GM21825 (cell line): ENCODE results near the gene TTC9.
A peak's percentile ranks its signal among the peaks of the same experiment; 100 is the strongest.

Experiments used
- ATAC-seq: cut with Tn5 transposase; IDR thresholded peaks from one replicate; pipeline ENCODE4 v1.9.1; 2021; ENCODE audit warnings: mild to moderate bottlenecking, moderate library complexity; ENCODE audit not compliant: unreplicated experiment

TTC9 gene

DNA sequence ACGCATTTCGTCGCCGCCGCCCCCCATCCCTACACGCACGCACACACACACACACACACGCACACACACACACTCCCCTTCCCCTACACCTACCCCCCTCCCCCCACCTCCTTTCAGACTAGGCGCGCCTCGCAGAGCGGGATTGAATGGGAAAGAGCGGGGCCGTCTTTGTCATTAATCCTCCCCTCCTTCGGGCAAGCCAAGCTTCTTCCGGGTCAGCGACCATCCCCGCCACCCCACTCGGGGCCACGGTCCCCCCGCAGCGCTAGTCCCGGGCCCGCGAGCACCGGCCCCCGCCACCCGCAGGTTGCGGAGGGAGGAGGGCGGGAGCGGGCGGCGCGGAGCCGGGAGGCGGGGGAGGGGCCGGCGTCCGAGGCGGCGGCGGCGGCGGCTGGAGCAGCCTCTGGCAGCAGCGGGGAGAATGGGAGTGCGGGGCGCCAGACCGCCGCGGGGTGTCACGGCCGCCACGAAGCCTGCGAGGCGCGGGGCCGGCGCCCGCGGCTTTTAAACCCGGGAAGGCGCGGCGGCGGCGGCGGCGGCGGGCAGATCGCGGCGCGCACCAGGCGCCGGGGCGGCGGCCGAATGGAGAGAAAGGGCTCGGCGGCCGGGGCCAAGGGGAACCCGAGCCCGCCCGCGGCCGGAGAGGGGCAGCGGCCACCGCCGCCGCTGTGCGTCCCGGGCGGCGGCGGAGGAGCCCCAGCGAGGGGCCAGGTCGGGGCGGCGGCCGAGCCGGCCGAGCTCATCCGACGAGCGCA lies at the start of gene TTC9:
TSS of gene TTC9 (plus strand) at position 369 of the 755 bp plus-strand sequence. CDS start at position 583, 214 bp downstream.
- no peak for ATAC-seq

GRCh38 chr14:70594461-70594860 lies 47.3 kb upstream of the TTC9 start:
- no peak for ATAC-seq

DNA sequence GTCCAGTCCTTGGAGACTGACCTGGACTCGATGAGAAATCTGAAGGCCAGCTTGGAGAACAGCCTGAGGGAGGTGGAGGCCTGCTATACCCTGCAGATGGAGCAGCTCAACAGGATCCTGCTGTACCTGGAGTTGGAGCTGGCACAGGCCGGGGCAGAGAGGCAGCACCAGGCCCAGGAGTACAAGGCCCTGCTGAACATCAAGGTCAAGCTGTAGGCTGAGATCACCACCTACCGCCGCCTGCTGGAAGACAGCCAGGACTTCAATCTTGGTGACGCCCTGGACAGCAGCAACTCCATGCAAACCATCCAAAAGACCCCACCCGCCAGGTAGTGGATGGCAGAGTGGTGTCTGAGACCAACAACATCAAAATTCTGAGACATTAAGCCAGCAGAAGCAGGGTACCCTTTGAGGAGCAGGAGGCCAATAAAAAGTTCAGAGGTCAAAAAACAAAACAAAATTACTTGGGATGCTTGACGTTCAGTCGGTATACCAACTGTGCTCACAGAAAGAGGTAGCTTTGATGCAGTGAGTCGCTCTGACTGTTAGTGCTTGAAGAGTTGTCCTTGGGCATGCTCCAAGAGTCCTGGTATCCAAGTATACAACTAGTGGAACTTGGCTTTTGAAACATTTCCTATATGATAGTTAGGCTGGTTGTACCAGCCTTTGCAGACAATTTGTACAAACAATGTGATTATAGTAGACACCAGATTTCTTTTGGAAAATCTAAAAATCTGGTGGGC lies 46.1 kb upstream of the TTC9 start:
- no peak for ATAC-seq

DNA sequence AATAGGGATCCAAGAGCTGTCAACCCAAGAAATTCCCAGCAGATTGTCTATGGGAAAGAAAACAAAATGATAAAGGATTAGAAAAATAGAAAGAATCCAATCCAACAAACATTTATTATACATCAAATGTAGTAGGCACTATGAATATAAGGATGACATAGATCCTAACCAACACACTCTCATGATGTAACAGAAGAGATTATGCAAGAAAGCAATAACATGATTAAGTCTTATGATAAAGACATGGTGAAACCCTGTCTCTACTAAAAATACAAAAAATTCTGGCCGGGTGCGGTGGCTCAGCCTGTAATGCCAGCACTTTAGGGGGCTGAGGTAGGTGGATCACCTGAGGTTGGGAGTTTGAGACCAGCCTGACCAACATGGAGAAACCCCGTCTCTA lies 44.0 kb upstream of the TTC9 start:
- ATAC-seq, result no peak

DNA sequence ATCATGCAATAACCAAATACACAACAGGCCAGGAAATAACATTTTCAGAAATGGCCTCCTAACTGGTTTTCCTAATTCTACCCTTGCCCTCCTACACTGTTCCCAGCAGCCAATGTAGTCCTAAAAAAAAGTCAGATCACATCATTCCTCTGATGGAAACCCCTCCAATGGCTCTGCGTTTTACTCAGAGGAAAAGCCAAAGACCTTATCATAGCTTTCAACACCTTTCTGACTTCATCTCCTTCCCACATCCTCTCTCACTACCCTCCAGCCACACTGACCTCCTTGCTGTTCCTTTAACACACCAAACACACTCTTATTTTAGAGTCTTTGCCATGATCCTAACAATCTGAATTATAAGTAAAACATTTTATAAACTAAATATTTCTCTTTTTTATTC lies 42.4 kb upstream of the TTC9 start:
- ATAC-seq, result no peak

DNA sequence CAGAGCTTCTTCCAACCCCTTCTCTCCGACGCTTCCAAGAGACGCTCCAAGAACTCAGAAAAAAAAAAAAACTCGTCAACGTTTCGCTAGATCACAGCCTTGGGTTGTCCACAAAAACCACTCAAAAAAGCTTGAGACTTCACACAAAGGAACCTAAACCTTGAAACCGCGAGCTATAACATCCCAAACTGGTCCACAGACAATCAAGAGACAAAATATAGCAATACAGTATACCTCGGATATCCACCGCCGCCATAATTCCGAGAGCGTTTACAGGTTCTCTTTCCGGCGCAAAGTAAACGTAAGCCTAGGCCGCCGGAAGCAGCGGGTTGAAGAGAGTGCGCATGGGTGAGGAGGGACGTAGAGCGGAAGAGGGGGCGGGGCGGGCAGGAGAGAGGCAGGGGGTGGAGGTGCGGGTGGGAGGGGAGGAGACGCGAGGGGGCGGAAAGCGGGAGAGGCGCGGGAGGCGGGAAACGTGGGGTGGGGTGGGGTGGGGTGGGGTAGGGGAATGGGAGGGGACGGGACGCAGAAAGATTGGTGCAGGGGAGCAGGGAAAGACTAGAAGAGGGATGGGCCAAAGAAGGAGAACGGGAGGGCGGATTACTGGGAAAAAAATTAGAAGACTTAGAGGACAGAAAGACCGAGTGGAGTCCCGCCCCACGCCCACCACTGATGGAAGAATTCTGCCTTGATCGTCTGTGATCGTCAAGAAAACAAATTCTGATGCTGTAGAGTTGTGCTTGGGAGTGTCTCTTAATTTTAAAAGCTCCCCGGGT lies 41.1 kb upstream of the TTC9 start, which contains the start of gene MED6:
TSS of gene MED6 (minus strand) at position 274 of the 776 bp plus-strand sequence. CDS start at position 256, 18 bp downstream.
- ATAC-seq, result peak; percentile 88

GRCh38 chr14:70601162-70601561 lies 40.6 kb upstream of the TTC9 start:
- no peak for ATAC-seq

DNA sequence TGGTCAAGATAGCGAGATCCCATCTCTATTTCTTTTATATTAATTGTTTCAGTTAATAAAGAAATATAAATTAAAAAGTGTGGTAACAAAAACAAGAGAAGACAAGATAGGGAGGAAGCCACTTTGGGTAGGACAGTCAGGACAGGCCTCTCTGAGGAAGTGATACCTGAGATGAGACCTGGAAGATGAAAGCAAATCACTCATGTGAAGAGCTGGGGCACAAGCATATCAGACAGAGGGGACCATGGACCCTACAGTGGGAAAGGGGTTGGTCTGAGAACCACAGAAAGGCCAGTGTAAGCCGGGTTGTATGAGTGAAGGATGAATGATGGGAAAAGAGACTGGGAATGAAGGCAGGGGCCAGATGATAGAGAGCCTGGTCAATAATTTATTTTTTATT lies 39.5 kb upstream of the TTC9 start:
- ATAC-seq, result no peak

DNA sequence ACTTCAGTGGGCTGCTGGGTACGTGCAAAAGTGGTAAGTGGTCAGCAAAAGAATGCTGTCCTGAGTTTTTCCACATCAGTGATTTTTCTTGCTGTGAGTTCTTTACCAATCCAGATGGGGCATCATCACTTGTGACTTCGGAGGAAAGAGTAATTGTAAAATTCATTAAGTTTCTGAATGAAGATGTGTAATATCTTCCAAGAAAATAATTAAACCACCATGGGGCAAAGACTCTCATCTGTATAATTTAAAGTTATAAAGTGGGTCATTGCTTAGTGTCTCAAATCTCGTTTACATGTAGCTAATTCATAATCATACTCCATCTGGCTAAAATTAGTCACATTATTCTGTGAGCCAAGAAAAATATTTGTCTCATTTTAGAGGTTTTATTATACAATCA lies 30.5 kb upstream of the TTC9 start:
- no peak for ATAC-seq

- no peak for ATAC-seq
Measured at GRCh38 chr14:70616646-70617045, 25.1 kb upstream of the TTC9 start.

- ATAC-seq, result no peak
Measured at GRCh38 chr14:70618314-70618713, 23.4 kb upstream of the TTC9 start.

DNA sequence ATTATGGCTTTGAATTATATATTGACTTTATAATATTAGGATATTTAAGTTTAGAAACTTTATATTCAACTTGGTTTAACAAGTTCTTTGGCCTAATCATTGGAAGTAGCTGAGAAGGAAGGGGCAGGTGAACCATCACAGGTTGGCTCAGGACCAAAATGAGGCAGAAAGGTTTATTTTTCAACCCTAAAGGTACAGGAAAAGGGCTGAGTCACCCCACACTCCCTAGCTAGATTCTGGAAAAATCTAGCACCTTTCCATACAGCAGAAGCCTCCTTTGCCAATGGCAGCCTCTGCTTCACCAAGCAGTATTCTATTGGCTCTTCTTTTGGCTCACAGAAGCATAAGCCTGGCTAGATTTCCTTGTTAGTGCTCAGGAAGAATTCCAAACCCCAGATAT lies 22.0 kb upstream of the TTC9 start:
- no peak for ATAC-seq

DNA sequence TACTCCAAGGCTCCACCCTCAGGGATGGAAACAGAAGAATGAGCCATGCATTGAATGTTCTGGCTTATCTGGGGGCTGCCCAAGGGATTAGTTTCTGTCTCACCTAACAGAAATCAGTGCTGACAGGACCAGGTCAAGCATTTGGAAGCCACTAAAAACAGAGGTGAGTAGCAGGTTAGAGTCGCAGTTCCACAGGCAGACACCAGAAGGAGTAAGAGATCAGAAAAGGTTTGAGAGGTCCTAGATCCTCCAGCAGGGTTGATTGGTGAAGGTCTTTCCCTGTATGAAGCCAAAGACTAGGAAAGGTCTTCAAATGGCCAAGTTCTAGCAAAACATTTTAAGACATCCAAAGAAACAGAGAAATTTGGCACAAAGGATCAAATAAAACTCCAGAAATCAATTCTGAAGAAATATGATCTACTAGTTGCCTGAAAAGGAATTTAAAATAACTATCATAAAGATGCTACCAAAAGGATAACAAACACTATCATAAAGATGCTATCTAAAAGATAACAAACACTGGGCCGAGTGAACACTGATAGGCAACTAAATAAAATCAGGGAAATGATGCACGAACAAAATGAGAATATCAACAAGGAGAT lies 19.5 kb upstream of the TTC9 start:
- no peak for ATAC-seq

GRCh38 chr14:70624972-70625371 lies 16.7 kb upstream of the TTC9 start:
- no peak for ATAC-seq

DNA sequence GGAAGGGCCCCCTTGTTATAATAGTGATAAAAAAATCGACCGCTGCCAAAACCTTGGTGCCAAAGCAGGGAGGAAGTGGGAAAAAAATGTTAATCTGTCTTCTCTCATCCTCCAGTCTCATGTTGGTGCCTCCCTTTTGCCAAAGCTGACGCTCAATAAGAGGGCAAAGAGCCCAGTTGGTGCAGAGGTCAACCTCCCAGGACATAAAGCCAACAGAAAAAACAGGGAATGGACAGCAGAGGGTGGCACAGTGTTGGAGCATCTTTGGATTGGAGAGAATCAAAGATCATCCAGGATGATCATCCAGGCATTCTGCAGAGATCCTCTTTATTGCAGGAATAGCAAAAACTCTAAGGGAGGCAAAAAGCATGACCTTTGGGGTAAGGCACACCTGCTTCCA lies 9.8 kb upstream of the TTC9 start:
- ATAC-seq, result no peak

DNA sequence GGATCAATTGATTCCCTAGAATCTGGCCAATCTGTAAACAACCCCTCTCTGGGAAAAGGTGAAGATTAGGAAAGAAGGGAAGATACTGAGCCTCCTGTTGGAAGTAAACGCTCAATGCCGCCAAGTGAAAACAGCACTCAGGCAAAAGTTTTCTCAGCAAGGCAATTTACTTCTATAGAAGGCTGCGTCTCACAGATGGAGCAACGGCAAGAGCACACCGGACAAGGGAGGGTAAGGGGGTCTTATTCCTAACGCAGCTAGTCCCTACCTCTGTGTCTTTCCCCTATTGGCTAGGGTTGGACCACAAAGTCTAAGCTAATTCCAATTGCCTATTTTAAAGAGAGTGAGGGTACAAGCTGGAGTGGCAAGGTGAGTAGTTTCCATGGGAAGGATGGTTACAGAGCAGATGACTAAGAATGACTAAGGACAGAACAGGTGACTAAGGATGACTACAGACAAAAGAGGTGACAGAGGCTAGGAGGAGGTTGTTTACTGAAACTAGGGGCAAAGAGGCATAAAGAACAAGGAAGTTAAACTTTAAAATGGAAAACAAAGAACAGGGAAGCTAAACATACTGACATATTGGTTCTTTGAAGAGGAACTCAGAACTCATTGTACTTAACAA lies 5.6 kb upstream of the TTC9 start:
- no peak for ATAC-seq

DNA sequence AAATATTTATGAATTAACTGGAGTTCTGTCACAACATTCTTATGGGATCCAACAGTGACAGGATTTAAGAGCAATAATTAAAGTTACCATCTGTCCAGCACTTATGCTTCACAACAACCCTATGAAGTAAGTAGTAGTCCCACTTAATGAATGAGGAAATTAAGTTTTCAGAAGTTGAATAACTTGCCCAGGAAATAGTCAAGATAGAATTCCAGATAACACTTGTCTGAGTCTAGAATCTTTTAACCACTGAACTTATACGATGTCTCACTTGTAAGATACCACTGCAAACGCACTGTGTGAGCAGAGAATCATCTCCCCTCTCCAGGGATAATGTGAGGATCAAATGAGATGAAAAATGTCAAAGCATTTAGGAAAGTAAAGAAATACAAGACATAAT lies 3.3 kb upstream of the TTC9 start:
- no peak for ATAC-seq

DNA sequence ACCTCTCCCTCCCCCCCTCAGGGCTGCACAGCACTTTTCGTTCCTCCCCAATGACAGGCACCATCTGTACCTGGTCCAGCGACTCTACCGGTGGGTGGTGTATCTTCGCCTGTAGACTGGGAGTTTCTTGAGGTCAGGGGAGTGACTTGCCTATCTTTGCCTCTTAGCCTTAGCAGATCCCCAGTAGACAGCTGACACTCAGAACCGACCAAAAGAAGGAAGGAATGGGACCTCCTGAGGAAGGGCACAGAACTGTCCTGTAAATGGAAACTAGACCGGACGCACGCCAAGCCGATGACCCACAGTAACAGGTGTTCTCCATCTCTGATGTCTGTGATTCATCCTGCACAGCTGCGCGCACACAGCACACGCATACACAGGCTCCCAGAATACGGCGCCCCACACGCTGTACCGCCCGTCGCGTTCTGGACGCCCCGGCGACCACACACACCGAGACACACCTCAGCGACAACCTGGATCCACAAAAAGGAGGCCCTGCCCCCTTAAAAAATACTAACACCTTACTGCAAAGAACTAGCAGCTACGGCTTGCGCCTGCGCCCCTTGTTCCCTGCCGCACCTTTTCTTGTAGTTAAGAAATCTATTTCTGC lies 673 bp upstream of the TTC9 start:
- ATAC-seq, result peak; percentile 63

- ATAC-seq, result no peak
Measured at GRCh38 chr14:70642303-70643235, 853 bp downstream of the TTC9 start.
